Measurements from ENCODE around the gene MCIDAS.

- TF ChIP-seq CTCF (IDR thresholded peaks at IDR 0.05; ENCODE audit: low read depth, low read length) (no peak), EZH2phosphoT487 (IDR thresholded peaks at IDR 0.05; ENCODE audit: low read depth) (no peak)
These were observed 7.1 kb upstream of the MCIDAS start for GRCh38 chr5:55234121-55234700.
